ENCODE results near the gene PRR5. TPM values are rescaled to one million over a fixed set of nuclear protein-coding genes. Genes with fewer than 3 reads are reported as not detected.

The PRR5 gene
- total and polyA plus RNA-seq, 4 donors: 11.5 to 49.1 (median 19.3) TPM

DNA sequence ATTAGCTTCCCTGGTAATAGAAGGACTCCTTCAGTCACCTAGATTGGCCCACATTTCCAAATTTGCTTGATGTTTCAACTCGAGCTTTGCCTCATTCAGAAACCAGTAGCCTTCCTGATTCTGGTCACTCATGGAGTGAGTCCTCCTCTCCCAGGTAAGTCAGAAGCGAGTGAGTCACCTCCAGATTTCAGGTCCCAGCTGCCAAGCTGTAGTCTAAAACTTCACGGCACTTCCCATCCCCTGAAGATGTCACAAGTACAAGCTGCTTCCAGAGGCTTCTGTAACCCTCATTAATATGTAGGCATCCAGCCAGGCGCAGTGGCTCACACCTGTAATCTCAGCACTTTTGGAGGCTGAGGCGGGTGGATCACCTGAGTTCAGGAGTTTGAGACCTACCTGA is 73.9 kb downstream of the PRR5 start:
- Histone ChIP-seq H3K27ac (ENCODE audit: low read depth in 1 of 2, low read length in 2 of 2) (no peak overlapping the region), H3K36me3 (ENCODE audit: control insufficient read depth in 4 of 4, insufficient read depth in 3 of 4, low read depth in 1 of 4, low read length in 3 of 4) (no peaks in the 10 kb centered on the region), H3K4me3 (ENCODE audit: low read depth in 1 of 3, low read length in 3 of 3) (no peak overlapping the region), H3K9ac (ENCODE audit: low read depth in 1 of 2, low read length in 2 of 2) (no peak overlapping the region), H3K27me3 (ENCODE audit: control insufficient read depth in 4 of 4, insufficient read depth in 4 of 4, low read length in 3 of 4) (no peaks in the 10 kb centered on the region), H3K4me1 (ENCODE audit: control insufficient read depth in 4 of 4, insufficient read depth in 4 of 4, low read length in 3 of 4) (no peaks in the 10 kb centered on the region), H3K9me3 (ENCODE audit: control insufficient read depth in 4 of 4, low read length in 3 of 4) (no peaks in the 10 kb centered on the region)
- 92% methylated on average over 5 of the region's 5 CpGs for WGBS
- TF ChIP-seq HNF4G (IDR thresholded peaks at IDR 0.05) (no peak), HNF4A (conservative IDR thresholded peaks at IDR 0.05) (no peak), NR2F2 (IDR thresholded peaks at IDR 0.05) (no peak), RAD21 (IDR thresholded peaks at IDR 0.05) (no peak), FOXA2 (IDR thresholded peaks at IDR 0.05) (no peak), SP1 (IDR thresholded peaks at IDR 0.05) (no peak)
- no peak for DNase-seq (ENCODE audit: low spot score)

DNA sequence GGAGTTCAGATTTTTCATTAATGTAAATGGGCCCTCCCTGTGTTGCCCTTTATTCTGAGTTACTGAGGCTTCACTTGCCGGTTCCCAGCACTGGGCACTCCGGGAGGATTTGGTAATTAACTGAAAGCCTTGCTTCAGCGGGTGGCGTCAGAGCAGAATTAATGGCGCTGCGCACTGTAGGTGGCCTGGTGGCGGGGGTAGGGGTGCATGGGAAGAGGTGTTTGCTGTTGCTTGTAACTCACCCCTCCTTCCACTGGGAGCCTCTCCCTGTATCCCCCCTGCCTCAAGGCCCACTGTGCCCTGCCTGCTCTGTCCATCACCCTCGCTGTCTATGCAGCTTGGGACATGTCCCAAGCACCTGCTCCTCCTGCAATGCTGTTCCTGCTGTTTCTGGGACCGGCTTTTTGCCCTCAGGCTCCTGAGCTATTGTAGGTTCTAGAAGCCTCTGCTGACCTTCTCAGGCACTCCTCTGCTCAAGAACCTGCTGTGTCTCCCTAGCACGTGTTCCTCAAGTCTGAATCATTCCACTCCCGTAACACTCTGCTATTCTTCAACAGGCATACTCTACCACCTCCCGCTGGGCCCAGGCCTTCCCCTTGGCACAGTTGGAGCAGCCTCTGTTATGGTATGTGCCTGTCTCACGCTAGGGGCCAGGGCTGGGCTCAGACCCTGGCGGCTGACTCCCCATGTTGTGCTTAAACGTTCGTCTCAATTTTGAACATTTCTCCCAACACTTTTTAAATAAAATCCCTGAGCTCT is 74.8 kb downstream of the PRR5 start:
- Histone ChIP-seq H3K36me3 (ENCODE audit: control insufficient read depth in 4 of 4, insufficient read depth in 3 of 4, low read depth in 1 of 4, low read length in 3 of 4) (no peaks in the 10 kb centered on the region), H3K9me3 (ENCODE audit: control insufficient read depth in 4 of 4, low read length in 3 of 4) (no peaks in the 10 kb centered on the region), H3K4me1 (ENCODE audit: control insufficient read depth in 4 of 4, insufficient read depth in 4 of 4, low read length in 3 of 4) (no peaks in the 10 kb centered on the region), H3K27ac (ENCODE audit: low read depth in 1 of 2, low read length in 2 of 2) (no peak overlapping the region), H3K9ac (ENCODE audit: low read depth in 1 of 2, low read length in 2 of 2) (no peak overlapping the region), H3K27me3 (ENCODE audit: control insufficient read depth in 4 of 4, insufficient read depth in 4 of 4, low read length in 3 of 4) (no peaks in the 10 kb centered on the region), H3K4me3 (ENCODE audit: low read depth in 1 of 3, low read length in 3 of 3) (no peak overlapping the region)
- no peak for TF ChIP-seq RXRA (IDR thresholded peaks at IDR 0.05)
- WGBS: 89% methylated on average over 16 of the region's 16 CpGs
- no peak for DNase-seq (ENCODE audit: low spot score)

DNA sequence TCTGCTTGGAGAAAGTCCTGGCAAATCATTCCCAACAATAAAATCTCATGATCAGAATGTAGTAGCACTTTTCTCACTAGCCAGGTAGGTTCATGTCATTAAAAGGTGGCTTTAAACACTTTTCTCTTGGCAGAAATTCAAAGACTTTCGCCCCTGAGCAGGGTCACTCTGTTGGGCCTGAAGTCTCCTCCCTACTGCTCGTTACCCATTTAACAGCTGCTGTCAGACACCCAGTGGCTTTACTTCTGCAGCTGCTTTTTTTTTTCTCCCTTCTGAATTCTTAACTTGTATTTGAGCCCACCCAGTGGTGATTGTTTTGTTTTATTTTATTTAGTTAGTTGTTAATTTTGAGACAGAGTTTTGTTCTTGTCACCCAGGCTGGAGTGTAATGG is 75.4 kb downstream of the PRR5 start:
- TF ChIP-seq JUND (IDR thresholded peaks at IDR 0.05): no peak
- TF ChIP-seq, protein P1, sequence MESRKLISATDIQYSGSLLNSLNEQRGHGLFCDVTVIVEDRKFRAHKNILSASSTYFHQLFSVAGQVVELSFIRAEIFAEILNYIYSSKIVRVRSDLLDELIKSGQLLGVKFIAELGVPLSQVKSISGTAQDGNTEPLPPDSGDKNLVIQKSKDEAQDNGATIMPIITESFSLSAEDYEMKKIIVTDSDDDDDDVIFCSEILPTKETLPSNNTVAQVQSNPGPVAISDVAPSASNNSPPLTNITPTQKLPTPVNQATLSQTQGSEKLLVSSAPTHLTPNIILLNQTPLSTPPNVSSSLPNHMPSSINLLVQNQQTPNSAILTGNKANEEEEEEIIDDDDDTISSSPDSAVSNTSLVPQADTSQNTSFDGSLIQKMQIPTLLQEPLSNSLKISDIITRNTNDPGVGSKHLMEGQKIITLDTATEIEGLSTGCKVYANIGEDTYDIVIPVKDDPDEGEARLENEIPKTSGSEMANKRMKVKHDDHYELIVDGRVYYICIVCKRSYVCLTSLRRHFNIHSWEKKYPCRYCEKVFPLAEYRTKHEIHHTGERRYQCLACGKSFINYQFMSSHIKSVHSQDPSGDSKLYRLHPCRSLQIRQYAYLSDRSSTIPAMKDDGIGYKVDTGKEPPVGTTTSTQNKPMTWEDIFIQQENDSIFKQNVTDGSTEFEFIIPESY (IDR thresholded peaks at IDR 0.05): no peak
- no peak for TF ChIP-seq EGR1 (IDR thresholded peaks at IDR 0.05; ENCODE audit: low read depth in 2 of 2)
- no peak for TF ChIP-seq TAF1 (conservative IDR thresholded peaks at IDR 0.05)
- TF ChIP-seq, protein P2, sequence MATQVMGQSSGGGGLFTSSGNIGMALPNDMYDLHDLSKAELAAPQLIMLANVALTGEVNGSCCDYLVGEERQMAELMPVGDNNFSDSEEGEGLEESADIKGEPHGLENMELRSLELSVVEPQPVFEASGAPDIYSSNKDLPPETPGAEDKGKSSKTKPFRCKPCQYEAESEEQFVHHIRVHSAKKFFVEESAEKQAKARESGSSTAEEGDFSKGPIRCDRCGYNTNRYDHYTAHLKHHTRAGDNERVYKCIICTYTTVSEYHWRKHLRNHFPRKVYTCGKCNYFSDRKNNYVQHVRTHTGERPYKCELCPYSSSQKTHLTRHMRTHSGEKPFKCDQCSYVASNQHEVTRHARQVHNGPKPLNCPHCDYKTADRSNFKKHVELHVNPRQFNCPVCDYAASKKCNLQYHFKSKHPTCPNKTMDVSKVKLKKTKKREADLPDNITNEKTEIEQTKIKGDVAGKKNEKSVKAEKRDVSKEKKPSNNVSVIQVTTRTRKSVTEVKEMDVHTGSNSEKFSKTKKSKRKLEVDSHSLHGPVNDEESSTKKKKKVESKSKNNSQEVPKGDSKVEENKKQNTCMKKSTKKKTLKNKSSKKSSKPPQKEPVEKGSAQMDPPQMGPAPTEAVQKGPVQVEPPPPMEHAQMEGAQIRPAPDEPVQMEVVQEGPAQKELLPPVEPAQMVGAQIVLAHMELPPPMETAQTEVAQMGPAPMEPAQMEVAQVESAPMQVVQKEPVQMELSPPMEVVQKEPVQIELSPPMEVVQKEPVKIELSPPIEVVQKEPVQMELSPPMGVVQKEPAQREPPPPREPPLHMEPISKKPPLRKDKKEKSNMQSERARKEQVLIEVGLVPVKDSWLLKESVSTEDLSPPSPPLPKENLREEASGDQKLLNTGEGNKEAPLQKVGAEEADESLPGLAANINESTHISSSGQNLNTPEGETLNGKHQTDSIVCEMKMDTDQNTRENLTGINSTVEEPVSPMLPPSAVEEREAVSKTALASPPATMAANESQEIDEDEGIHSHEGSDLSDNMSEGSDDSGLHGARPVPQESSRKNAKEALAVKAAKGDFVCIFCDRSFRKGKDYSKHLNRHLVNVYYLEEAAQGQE (IDR thresholded peaks at IDR 0.05): no peak
- TF ChIP-seq, protein P3, sequence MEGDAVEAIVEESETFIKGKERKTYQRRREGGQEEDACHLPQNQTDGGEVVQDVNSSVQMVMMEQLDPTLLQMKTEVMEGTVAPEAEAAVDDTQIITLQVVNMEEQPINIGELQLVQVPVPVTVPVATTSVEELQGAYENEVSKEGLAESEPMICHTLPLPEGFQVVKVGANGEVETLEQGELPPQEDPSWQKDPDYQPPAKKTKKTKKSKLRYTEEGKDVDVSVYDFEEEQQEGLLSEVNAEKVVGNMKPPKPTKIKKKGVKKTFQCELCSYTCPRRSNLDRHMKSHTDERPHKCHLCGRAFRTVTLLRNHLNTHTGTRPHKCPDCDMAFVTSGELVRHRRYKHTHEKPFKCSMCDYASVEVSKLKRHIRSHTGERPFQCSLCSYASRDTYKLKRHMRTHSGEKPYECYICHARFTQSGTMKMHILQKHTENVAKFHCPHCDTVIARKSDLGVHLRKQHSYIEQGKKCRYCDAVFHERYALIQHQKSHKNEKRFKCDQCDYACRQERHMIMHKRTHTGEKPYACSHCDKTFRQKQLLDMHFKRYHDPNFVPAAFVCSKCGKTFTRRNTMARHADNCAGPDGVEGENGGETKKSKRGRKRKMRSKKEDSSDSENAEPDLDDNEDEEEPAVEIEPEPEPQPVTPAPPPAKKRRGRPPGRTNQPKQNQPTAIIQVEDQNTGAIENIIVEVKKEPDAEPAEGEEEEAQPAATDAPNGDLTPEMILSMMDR (IDR thresholded peaks at IDR 0.05; ENCODE audit: low read depth, low read length, missing input control): no peak
- TF ChIP-seq YY1 (IDR thresholded peaks at IDR 0.05): no peak
- TF ChIP-seq, protein P4, sequence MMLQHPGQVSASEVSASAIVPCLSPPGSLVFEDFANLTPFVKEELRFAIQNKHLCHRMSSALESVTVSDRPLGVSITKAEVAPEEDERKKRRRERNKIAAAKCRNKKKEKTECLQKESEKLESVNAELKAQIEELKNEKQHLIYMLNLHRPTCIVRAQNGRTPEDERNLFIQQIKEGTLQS (IDR thresholded peaks at IDR 0.05): no peak
- no peak overlapping the region for H3K4me3 ChIP-seq (ENCODE audit: low read depth in 1 of 3, low read length in 3 of 3)
- no peaks in the 10 kb centered on the region for H3K4me1 ChIP-seq (ENCODE audit: control insufficient read depth in 4 of 4, insufficient read depth in 4 of 4, low read length in 3 of 4)
- WGBS: 81% methylated on average over 2 of the region's 2 CpGs
- DNase-seq (ENCODE audit: low spot score): no peak
- no peak overlapping the region for H3K9ac ChIP-seq (ENCODE audit: low read depth in 1 of 2, low read length in 2 of 2)
- H3K36me3 ChIP-seq (ENCODE audit: control insufficient read depth in 4 of 4, insufficient read depth in 3 of 4, low read depth in 1 of 4, low read length in 3 of 4): no peaks in the 10 kb centered on the region
- no peaks in the 10 kb centered on the region for H3K27me3 ChIP-seq (ENCODE audit: control insufficient read depth in 4 of 4, insufficient read depth in 4 of 4, low read length in 3 of 4)
- H3K27ac ChIP-seq (ENCODE audit: low read depth in 1 of 2, low read length in 2 of 2): no peak overlapping the region
- no peaks in the 10 kb centered on the region for H3K9me3 ChIP-seq (ENCODE audit: control insufficient read depth in 4 of 4, low read length in 3 of 4)
